K562 (cell line): Measurements from ENCODE around the gene ALG9. TPM values are rescaled to one million over a fixed set of nuclear protein-coding genes. Genes with fewer than 3 reads are reported as not detected.

Source experiments
- ATAC-seq: fragments of 200-7000 bp; cut with Tn5 transposase; 3 replicates; pipeline ENCODE4 v1.9.1; 2020; ENCODE audit warnings: moderate library complexity
- BruUV-seq: library from RNA; stranded (reverse); fragments of 400-500 nt; replicated peaks from 2 replicates; lab custom pipeline; 2021; lab: Mats Ljungman, UMichigan
- CTCF ChIA-PET: fragments of 300-600 bp; formaldehyde crosslinking; extraction: SDS; loops from one replicate; lab custom pipeline; 2021; ENCODE audit warnings: low intra/inter-chr PET ratio; lab: Yijun Ruan, JAX
- POLR2A ChIA-PET: fragments of 300-600, 350-650 bp; sonication (Branson Sonifier 250); formaldehyde crosslinking; extraction: SDS; loops from one replicate; lab custom pipeline; 2021; ENCODE audit warnings: antibody characterized with exemption, inconsistent platforms; lab: Yijun Ruan, JAX
- DNase-seq, 4 experiments: peaks; one replicate each; pipeline versions ENCODE4 v3.0.0 to v3.0.0-alpha.2; 2011 to 2018; ENCODE audit warnings: low spot score in 3 of 4, mixed read lengths in 3 of 4; ENCODE audit errors: extremely low read depth in 1 of 4
- FAIRE-seq: peaks from 2 replicates; lab custom pipeline; 2011; peaks lifted over from hg19 to GRCh38; lab: Jason Lieb, UNC
- H2AFZ ChIP-seq: 2 replicates; pipeline ENCODE4 v1.6.0; 2011; ENCODE audit warnings: low read depth, low read length, control low read depth, inconsistent platforms
- H3K27ac ChIP-seq: fragments of 200-600 bp; 3 replicates; pipeline ENCODE4 v1.8.0; 2011; ENCODE audit warnings: low read depth, mild to moderate bottlenecking, control low read depth, inconsistent platforms, low read length, moderate library complexity, mixed read lengths; ENCODE audit errors: extremely low read depth
- H3K27me3 ChIP-seq, 2 experiments: fragments of 300-600 bp in 1 of 2; 2 replicates in 1 of 2; 3 replicates in 1 of 2; pipeline versions ENCODE4 v1.6.0 to v1.8.0; 2011; ENCODE audit warnings: inconsistent platforms in 2 of 2, low read length in 2 of 2, mild to moderate bottlenecking in 1 of 2, mixed read lengths in 1 of 2, moderate library complexity in 1 of 2; ENCODE audit not compliant: control insufficient read depth in 2 of 2, insufficient read depth in 2 of 2
- H3K36me3 ChIP-seq: fragments of 300-600 bp; 3 replicates; pipeline ENCODE4 v1.8.0; 2011; ENCODE audit warnings: mild to moderate bottlenecking, low read length, inconsistent platforms; ENCODE audit not compliant: control insufficient read depth, insufficient read depth
- H3K4me1 ChIP-seq, 2 experiments: fragments of 200-600 bp in 1 of 2; replicated peaks in 1 of 2; 2 replicates in 1 of 2; 3 replicates in 1 of 2; pipeline versions ENCODE4 v1.5.1 to v1.8.0; 2011; ENCODE audit warnings: inconsistent platforms in 2 of 2, low read length in 2 of 2, mild to moderate bottlenecking in 1 of 2, mixed read lengths in 1 of 2, moderate library complexity in 1 of 2; ENCODE audit not compliant: control insufficient read depth in 2 of 2, insufficient read depth in 2 of 2
- H3K4me2 ChIP-seq: 2 replicates; pipeline ENCODE4 v1.6.1; 2011; ENCODE audit warnings: low read length, control low read depth, inconsistent platforms, mixed read lengths; ENCODE audit not compliant: insufficient read depth
- H3K4me3 ChIP-seq: fragments of 200-600 bp; sonication (generic), shearing (Covaris generic); 2 replicates; pipeline ENCODE4 v1.5.1; 2016; ENCODE audit warnings: control low read depth, inconsistent platforms
- H3K79me2 ChIP-seq: fragments of 200-600 bp; 3 replicates; pipeline ENCODE4 v1.8.0; 2011; ENCODE audit warnings: low read length, inconsistent platforms; ENCODE audit not compliant: control insufficient read depth, insufficient read depth
- H3K9ac ChIP-seq, 2 experiments: 2 replicates each; pipeline versions ENCODE4 v1.6.0 to v1.6.1; 2011; ENCODE audit warnings: low read depth in 2 of 2, low read length in 2 of 2, control low read depth in 1 of 2, inconsistent platforms in 1 of 2, mild to moderate bottlenecking in 1 of 2, mixed read lengths in 1 of 2; ENCODE audit not compliant: insufficient read depth in 1 of 2
- H3K9me1 ChIP-seq: one replicate; pipeline ENCODE4 v1.6.0; 2011; ENCODE audit warnings: inconsistent platforms, mild to moderate bottlenecking, low read length, moderate library complexity; ENCODE audit not compliant: control insufficient read depth, insufficient read depth
- H3K9me3 ChIP-seq: replicated peaks from 2 replicates; pipeline ENCODE4 v1.5.1; 2011; ENCODE audit warnings: low read depth, low read length, inconsistent platforms; ENCODE audit not compliant: control insufficient read depth, insufficient read depth
- H4K20me1 ChIP-seq: replicated peaks from 2 replicates; pipeline ENCODE4 v1.6.1; 2011; ENCODE audit warnings: low read length, inconsistent platforms, mixed read lengths; ENCODE audit not compliant: control insufficient read depth, insufficient read depth
- C11orf30 ChIP-seq: fragments of 450-650 bp; IDR thresholded peaks from 2 replicates; pipeline ENCODE4 v1.6.1; 2016; ENCODE audit warnings: low read depth, mild to moderate bottlenecking
- KLF13 ChIP-seq: fragments of 450-650 bp; IDR thresholded peaks from 2 replicates; pipeline ENCODE4 v1.6.1; 2016; ENCODE audit warnings: missing genetic modification characterization, low read depth, mild to moderate bottlenecking, missing compliant biosample characterization, moderate library complexity, borderline replicate concordance
- MAX ChIP-seq: sonication (generic); formaldehyde crosslinking; IDR thresholded peaks from 2 replicates; pipeline ENCODE4 v1.9.0; 2022; ENCODE audit warnings: mild to moderate bottlenecking, missing genetic modification reagents
- MECOM ChIP-seq: fragments of 250-450 bp; sonication (Bioruptor Pico); IDR thresholded peaks from 2 replicates; pipeline ENCODE4 v1.8.0; 2022; ENCODE audit warnings: inconsistent platforms
- MED1 ChIP-seq: sonication (generic); formaldehyde crosslinking; IDR thresholded peaks from 2 replicates; pipeline ENCODE4 v1.8.1; 2023; ENCODE audit warnings: missing genetic modification reagents, borderline replicate concordance
- MEIS2 ChIP-seq: fragments of 450-650 bp; IDR thresholded peaks from 2 replicates; pipeline ENCODE4 v1.6.1; 2014; ENCODE audit warnings: mild to moderate bottlenecking; ENCODE audit not compliant: partially characterized antibody
- STAG1 ChIP-seq: sonication (generic); formaldehyde crosslinking; IDR thresholded peaks from 2 replicates; pipeline ENCODE4 v1.5.0; 2020; ENCODE audit warnings: missing genetic modification reagents, borderline replicate concordance
- TAL1 ChIP-seq: fragments of 450-650 bp; IDR thresholded peaks from 2 replicates; pipeline ENCODE4 v1.6.1; 2016; ENCODE audit warnings: mild to moderate bottlenecking
- TCF3 ChIP-seq: sonication (generic); formaldehyde crosslinking; IDR thresholded peaks from 2 replicates; pipeline ENCODE4 v1.4.0; 2020; ENCODE audit warnings: mild to moderate bottlenecking, missing genetic modification reagents
- ZNF263 ChIP-seq: sonication (generic); formaldehyde crosslinking; IDR thresholded peaks from 2 replicates; pipeline ENCODE4 v1.8.0; 2022; ENCODE audit warnings: mild to moderate bottlenecking, missing genetic modification reagents, borderline replicate concordance
- ZZZ3 ChIP-seq: fragments of 450-650 bp; IDR thresholded peaks from 2 replicates; pipeline ENCODE4 v1.6.1; 2016; ENCODE audit warnings: antibody characterized with exemption, mild to moderate bottlenecking, moderate library complexity
- WGBS: fragments of 100-300 bp; shearing (Covaris generic); methylation state at CpG from one replicate; pipeline ENCODE4 v1.1.6; 2016; ENCODE audit warnings: low coverage, mixed read lengths; ENCODE audit not compliant: insufficient coverage; ENCODE audit errors: missing lambda C conversion rate; 5-methylcytosine and 5-hydroxymethylcytosine counted together
- in situ Hi-C: fragments of 300-500 bp; cut with MboI; formaldehyde crosslinking; loops from 4 replicates; pipeline ENCODE4 v1.15.0; 2018; ENCODE audit warnings: inconsistent platforms, mixed read lengths
- intact Hi-C: fragments of 100-400 bp; cut with micrococcal nuclease; formaldehyde crosslinking; loops from 2 replicates; pipeline ENCODE4 v1.14.2; 2022
- polyA plus RNA-seq, 8 experiments: library from polyadenylated mRNA; depleted of rRNA in 4 of 8; stranded (reverse) in 5 of 8; unstranded in 3 of 8; fragments of >200 nt; fragmentation: Nextera tagmentation in 2 of 8; fragmentation: Illumina TruSeq in 1 of 8; extraction: Ambion mirVana in 2 of 8; extraction: Trizol in 1 of 8; gene quantifications; 2 replicates each; pipeline versions ENCODE4 v1.2.1 to v1.2.3, GENCODE V29; 2011 to 2014; ENCODE audit warnings: inconsistent platforms in 1 of 8, missing spikeins in 1 of 8
- total RNA-seq, 7 experiments: library from RNA; depleted of rRNA in 6 of 7; stranded (reverse); fragments of >200 nt in 6 of 7; fragmentation: Illumina TruSeq in 2 of 7; extraction: Trizol in 2 of 7; gene quantifications; 2 replicates each; pipeline versions ENCODE4 v1.2.1 to v1.2.3, GENCODE V29; 2011 to 2021; ENCODE audit warnings: low replicate concordance in 1 of 7
- TF ChIP-seq, protein P1 (sequence below): fragments of 450-650 bp; formaldehyde crosslinking; IDR thresholded peaks from 2 replicates; pipeline ENCODE4 v1.4.0; 2020; ENCODE audit warnings: mild to moderate bottlenecking
- TF ChIP-seq, protein P2 (sequence below): fragments of 250-450 bp; sonication (Bioruptor Pico); IDR thresholded peaks from 2 replicates; pipeline ENCODE4 v1.8.0; 2021; ENCODE audit warnings: moderate library complexity, mild to moderate bottlenecking, inconsistent platforms
- TF ChIP-seq, protein P3 (sequence below): fragments of 450-650 bp; formaldehyde crosslinking; conservative IDR thresholded peaks from 2 replicates; pipeline ENCODE4 v1.4.0; 2022; ENCODE audit warnings: mild to moderate bottlenecking, missing genetic modification characterization
- TF ChIP-seq, protein P4 (sequence below): fragments of 250-450 bp; sonication (Bioruptor Pico); IDR thresholded peaks from 2 replicates; pipeline ENCODE4 v1.5.1; 2021; ENCODE audit warnings: mild to moderate bottlenecking

Gene ALG9
- total and polyA plus RNA-seq, 9 of the 15 experiments (the other 6 are each of a cell fraction or from before 2014, with no cell fraction given): 11.5 to 40.5 (median 24.9) TPM

DNA sequence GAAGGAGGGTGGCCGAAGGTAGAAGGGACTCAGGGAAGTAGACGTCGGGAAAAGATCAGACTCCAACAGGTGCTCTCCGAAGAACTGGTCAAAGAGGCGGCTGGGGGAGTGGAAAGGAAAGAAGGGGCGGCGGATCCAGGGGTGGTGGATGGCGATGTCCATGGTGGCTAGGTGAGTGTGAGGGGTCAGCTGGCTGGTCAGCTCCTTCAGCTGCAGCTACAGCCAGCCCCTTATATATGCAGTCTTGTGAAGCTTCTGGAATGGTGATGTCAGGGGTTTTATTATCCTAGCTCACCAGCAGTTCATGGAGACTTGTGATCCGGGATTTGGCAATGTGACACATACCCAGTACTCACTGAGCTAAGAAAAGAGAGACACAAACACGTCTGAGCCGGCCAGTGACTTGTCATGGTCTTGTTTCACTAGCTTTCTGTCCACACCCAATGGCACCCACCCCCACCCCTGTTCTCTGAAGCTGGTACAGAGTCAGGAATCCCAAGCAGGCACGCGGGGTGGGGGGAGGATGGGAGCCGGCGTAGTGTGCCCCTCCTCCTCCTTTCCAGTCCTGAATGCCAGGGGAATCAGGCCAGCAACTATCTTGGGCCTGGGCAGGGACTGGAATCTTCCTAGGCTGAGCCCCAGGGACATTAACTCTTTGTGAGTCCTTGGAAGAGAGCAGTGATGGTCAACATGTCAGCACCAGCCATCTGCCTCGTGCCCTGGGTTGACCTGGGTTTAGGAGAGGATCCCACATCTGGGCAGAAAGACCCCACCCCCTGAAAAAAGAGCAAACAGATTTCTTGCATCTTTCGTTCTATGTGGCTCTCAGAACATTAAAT lies 40.4 kb upstream of the ALG9 start, which contains the start of gene CRYAB:
Gene CRYAB (minus strand): TSS at position 208 of the 839 bp plus-strand sequence. CDS start 46 bp downstream, at position 162.
- ChIA-PET CTCF (no interaction called here), POLR2A (interaction anchor here (0.5 to 2.9 kb wide), 8 partner anchors 11 to 113 kb away, joined by 3 to 13 read pairs (median 3); no protein-coding TSS in a partner anchor)
- H3K9ac ChIP-seq: peak within 1 kb of the TSS; percentile 20 to 62; a peak in 2 of 4 replicates
- peak; percentile 33 to 66 (median 36) for DNase-seq
- peak within 1 kb of the TSS; percentile 76 for H2AFZ ChIP-seq
- no peak for FAIRE-seq
- H3K4me1 ChIP-seq: peaks cover 35 to 40% of the 10 kb centered on the region in 2 experiments; a peak in 4 of 5 replicates
- H3K4me3 ChIP-seq: no peak within 1 kb of the TSS
- peak within 1 kb of the TSS; percentile 57 for H3K27ac ChIP-seq
- in situ Hi-C loops: no loop called here
- H3K79me2 ChIP-seq: no peaks in the 10 kb centered on the region
- no TSS peak for BruUV-seq
- WGBS: 13% methylated on average over 13 of the region's 17 CpGs
- no peaks in the 10 kb centered on the region for H4K20me1 ChIP-seq
- no peaks in the 10 kb centered on the region for H3K27me3 ChIP-seq
- no peaks in the 10 kb centered on the region for H3K9me3 ChIP-seq
- intact Hi-C loops: loop anchor here (5.0 kb wide), 1 partner anchor 34 kb away; the partner anchor contains the start of genes CFAP68 and FDXACB1
- H3K4me2 ChIP-seq: peak within 1 kb of the TSS; percentile 68
- peaks cover 3% of the 10 kb centered on the region for H3K9me1 ChIP-seq
- peak; percentile 48 for ATAC-seq
- no peaks in the 10 kb centered on the region for H3K36me3 ChIP-seq
- TF ChIP-seq, protein P1, sequence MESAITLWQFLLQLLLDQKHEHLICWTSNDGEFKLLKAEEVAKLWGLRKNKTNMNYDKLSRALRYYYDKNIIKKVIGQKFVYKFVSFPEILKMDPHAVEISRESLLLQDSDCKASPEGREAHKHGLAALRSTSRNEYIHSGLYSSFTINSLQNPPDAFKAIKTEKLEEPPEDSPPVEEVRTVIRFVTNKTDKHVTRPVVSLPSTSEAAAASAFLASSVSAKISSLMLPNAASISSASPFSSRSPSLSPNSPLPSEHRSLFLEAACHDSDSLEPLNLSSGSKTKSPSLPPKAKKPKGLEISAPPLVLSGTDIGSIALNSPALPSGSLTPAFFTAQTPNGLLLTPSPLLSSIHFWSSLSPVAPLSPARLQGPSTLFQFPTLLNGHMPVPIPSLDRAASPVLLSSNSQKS (CRISPR knock-in tag): no peak
- TF ChIP-seq MAX (0 out of 2 replicates have a peak, but pooled peaks have one; percentile 29), MED1 (no peak), C11orf30 (no peak), MEIS2 (peak; percentile 6), ZZZ3 (no peak), TCF3 (CRISPR knock-in tag) (peak; percentile 35; the same call in 1 of the 2 replicates), STAG1 (CRISPR knock-in tag) (no peak), KLF13 (no peak), MECOM (CRISPR knock-in tag) (no peak), ZNF263 (CRISPR knock-in tag) (peak; percentile 60; the same call in 1 of the 2 replicates), TAL1 (peak; percentile 45; the same call in 1 of the 2 replicates)
- TF ChIP-seq, protein P2, sequence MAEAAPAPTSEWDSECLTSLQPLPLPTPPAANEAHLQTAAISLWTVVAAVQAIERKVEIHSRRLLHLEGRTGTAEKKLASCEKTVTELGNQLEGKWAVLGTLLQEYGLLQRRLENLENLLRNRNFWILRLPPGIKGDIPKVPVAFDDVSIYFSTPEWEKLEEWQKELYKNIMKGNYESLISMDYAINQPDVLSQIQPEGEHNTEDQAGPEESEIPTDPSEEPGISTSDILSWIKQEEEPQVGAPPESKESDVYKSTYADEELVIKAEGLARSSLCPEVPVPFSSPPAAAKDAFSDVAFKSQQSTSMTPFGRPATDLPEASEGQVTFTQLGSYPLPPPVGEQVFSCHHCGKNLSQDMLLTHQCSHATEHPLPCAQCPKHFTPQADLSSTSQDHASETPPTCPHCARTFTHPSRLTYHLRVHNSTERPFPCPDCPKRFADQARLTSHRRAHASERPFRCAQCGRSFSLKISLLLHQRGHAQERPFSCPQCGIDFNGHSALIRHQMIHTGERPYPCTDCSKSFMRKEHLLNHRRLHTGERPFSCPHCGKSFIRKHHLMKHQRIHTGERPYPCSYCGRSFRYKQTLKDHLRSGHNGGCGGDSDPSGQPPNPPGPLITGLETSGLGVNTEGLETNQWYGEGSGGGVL (CRISPR knock-in tag): no peak
- TF ChIP-seq, protein P3, sequence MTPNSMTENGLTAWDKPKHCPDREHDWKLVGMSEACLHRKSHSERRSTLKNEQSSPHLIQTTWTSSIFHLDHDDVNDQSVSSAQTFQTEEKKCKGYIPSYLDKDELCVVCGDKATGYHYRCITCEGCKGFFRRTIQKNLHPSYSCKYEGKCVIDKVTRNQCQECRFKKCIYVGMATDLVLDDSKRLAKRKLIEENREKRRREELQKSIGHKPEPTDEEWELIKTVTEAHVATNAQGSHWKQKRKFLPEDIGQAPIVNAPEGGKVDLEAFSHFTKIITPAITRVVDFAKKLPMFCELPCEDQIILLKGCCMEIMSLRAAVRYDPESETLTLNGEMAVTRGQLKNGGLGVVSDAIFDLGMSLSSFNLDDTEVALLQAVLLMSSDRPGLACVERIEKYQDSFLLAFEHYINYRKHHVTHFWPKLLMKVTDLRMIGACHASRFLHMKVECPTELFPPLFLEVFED: no peak
- TF ChIP-seq, protein P4, sequence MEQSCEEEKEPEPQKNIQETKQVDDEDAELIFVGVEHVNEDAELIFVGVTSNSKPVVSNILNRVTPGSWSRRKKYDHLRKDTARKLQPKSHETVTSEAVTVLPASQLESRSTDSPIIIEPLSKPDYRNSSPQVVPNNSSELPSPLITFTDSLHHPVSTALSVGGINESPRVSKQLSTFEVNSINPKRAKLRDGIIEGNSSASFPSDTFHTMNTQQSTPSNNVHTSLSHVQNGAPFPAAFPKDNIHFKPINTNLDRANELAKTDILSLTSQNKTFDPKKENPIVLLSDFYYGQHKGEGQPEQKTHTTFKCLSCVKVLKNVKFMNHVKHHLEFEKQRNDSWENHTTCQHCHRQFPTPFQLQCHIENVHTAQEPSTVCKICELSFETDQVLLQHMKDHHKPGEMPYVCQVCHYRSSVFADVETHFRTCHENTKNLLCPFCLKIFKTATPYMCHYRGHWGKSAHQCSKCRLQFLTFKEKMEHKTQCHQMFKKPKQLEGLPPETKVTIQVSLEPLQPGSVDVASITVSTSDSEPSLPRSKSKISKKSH (CRISPR knock-in tag): no peak
